ENCODE data around the gene RASGEF1B. TPM values are rescaled to one million over a fixed set of nuclear protein-coding genes. Genes with fewer than 3 reads are reported as not detected.

Gene RASGEF1B
- total and polyA plus RNA-seq, 2 experiments from 2014 or later, result 29.1 to 53.4 TPM

GRCh38 chr4:81472281-81473182, 825 bp upstream of the RASGEF1B start:
- H2AFZ ChIP-seq, result peak overlapping the region; percentile 20
- H3K36me3 ChIP-seq (replicated peaks; ENCODE audit: insufficient read depth, low read depth), result no peaks in the 10 kb centered on the region
- H3K4me2 ChIP-seq, result peak overlapping the region; percentile 71
- peak; percentile 69 for DNase-seq (ENCODE audit: low spot score)
- H3K4me3 ChIP-seq, result peak overlapping the region; percentile 4
- H3K79me2 ChIP-seq, result peaks cover 26% of the 10 kb centered on the region
- H3K9me3 ChIP-seq (ENCODE audit: low read depth), result no peaks in the 10 kb centered on the region
- H3K27me3 ChIP-seq, result no peaks in the 10 kb centered on the region
- no peaks in the 10 kb centered on the region for H3K4me1 ChIP-seq (ENCODE audit: insufficient read depth)
- 39% methylated on average over 9 of the region's 9 CpGs for WGBS (ENCODE audit: low lambda C conversion rate, missing lambda C conversion rate)
- no peaks in the 10 kb centered on the region for H3K9me2 ChIP-seq (replicated peaks; ENCODE audit: insufficient read depth)
- H4K20me1 ChIP-seq (ENCODE audit: insufficient read depth, poor library complexity, severe bottlenecking), result no peaks in the 10 kb centered on the region
- TF ChIP-seq CTCF (IDR thresholded peaks at IDR 0.05; ENCODE audit: poor library complexity), result peak; percentile 39
- TF ChIP-seq EZH2 (IDR thresholded peaks at IDR 0.05; ENCODE audit: borderline replicate concordance), result no peak
- no peak for TF ChIP-seq EZH2phosphoT487 (IDR thresholded peaks at IDR 0.05; ENCODE audit: low read depth, severe bottlenecking, unreplicated experiment)
- peak overlapping the region; percentile 81 for H3K27ac ChIP-seq

DNA sequence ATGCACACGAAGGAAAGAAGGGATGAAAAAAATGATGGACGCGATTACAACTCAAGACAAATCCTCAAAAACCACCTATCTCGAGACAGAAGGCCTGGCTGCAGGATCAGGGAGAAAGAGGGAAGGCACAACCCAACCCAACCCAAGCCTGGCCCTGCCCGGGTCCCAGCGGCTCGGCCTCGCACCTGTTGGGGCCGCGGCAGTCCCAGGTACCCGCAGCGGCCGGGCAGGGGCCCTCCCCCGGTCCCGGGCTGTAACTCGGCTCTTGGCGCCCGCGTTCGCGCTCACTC, 464 bp downstream of the RASGEF1B start:
- Histone ChIP-seq H2AFZ (peak overlapping the region; percentile 60), H3K9me2 (replicated peaks; ENCODE audit: insufficient read depth) (no peaks in the 10 kb centered on the region)
- TF ChIP-seq EZH2 (IDR thresholded peaks at IDR 0.05; ENCODE audit: borderline replicate concordance), result no peak
- TF ChIP-seq EZH2phosphoT487 (IDR thresholded peaks at IDR 0.05; ENCODE audit: low read depth, severe bottlenecking, unreplicated experiment), result no peak
- no peak for TF ChIP-seq CTCF (IDR thresholded peaks at IDR 0.05; ENCODE audit: poor library complexity)

DNA sequence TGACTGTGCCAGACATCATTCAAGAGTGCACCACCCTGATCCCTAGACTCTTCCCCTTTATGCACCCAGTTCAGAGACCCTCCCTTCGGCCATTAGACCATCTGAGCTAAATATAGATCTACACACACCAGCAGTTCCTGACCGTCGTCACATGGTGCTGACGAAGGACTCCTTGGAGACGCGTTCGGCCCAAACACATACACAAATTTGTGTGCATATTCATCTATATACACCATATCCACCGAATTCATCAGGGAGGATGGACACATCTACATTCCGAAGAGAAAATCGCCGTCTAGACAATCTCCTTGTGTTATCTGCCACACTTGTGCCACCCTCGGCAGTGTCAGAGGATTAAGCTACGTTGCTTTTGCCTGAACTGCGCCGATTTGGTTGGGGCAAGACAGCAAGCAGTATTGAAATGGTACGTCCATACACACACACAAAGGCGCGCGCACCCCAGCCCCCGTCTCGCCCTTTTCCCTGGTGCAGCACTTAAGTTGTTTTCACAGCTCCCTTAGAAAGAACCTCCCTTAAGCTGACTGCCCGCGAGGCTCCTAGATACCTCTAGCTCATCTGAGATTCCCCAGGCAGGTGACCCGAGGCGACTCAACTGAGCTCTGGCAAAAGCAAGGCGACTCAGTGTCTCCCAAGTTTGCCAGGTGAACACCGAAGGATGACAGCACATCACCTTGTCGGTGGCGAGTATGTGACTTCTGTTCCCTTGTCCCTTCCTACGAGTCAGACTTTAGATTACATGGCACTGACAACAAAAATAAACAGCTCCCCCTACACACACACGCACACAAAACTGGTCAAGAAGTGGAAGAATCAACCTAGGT, 1.0 kb downstream of the RASGEF1B start:
- H4K20me1 ChIP-seq (ENCODE audit: insufficient read depth, poor library complexity, severe bottlenecking), result no peaks in the 10 kb centered on the region
- H3K27me3 ChIP-seq, result no peaks in the 10 kb centered on the region
- TF ChIP-seq CTCF (IDR thresholded peaks at IDR 0.05; ENCODE audit: poor library complexity) (no peak), EZH2phosphoT487 (IDR thresholded peaks at IDR 0.05; ENCODE audit: low read depth, severe bottlenecking, unreplicated experiment) (no peak)
- peak overlapping the region; percentile 60 for H2AFZ ChIP-seq
- H3K27ac ChIP-seq, result peak overlapping the region; percentile 94
- peak overlapping the region; percentile 82 for H3K4me3 ChIP-seq
- H3K9me3 ChIP-seq (ENCODE audit: low read depth), result no peaks in the 10 kb centered on the region
- WGBS (ENCODE audit: low lambda C conversion rate, missing lambda C conversion rate), result 2% methylated on average over 31 of the region's 31 CpGs
- peak overlapping the region; percentile 71 for H3K4me2 ChIP-seq
- DNase-seq (ENCODE audit: low spot score), result peak; percentile 57
- peaks cover under 1% of the 10 kb centered on the region for H3K4me1 ChIP-seq (ENCODE audit: insufficient read depth)
- H3K79me2 ChIP-seq, result peaks cover 28% of the 10 kb centered on the region
- no peaks in the 10 kb centered on the region for H3K9me2 ChIP-seq (replicated peaks; ENCODE audit: insufficient read depth)
- no peaks in the 10 kb centered on the region for H3K36me3 ChIP-seq (replicated peaks; ENCODE audit: insufficient read depth, low read depth)

More for the DNA sequence above, 464 bp downstream of the RASGEF1B start:
- Histone ChIP-seq H3K79me2 (peaks cover 27% of the 10 kb centered on the region), H3K4me1 (ENCODE audit: insufficient read depth) (no peaks in the 10 kb centered on the region), H3K27ac (peak overlapping the region; percentile 94), H3K27me3 (no peaks in the 10 kb centered on the region), H3K9me3 (ENCODE audit: low read depth) (no peaks in the 10 kb centered on the region), H3K4me2 (peak overlapping the region; percentile 71), H3K36me3 (replicated peaks; ENCODE audit: insufficient read depth, low read depth) (no peaks in the 10 kb centered on the region), H4K20me1 (ENCODE audit: insufficient read depth, poor library complexity, severe bottlenecking) (no peaks in the 10 kb centered on the region), H3K4me3 (peak overlapping the region; percentile 82)
- no peak for DNase-seq (ENCODE audit: low spot score)
- WGBS (ENCODE audit: low lambda C conversion rate, missing lambda C conversion rate), result 0% methylated on average over 21 of the region's 21 CpGs
